Right kidney (tissue), 1 donor: ENCODE data around the gene ALDH1L1.
"Not testable (repeated sequence)": the region's sequence is repeated elsewhere in the genome, so short reads cannot be mapped to it uniquely, and the experiment has no call there.

ENCODE experiments used
- DNase-seq: peaks from one replicate; pipeline ENCODE4 v3.0.0-alpha.2; 2016

ALDH1L1 gene

DNA sequence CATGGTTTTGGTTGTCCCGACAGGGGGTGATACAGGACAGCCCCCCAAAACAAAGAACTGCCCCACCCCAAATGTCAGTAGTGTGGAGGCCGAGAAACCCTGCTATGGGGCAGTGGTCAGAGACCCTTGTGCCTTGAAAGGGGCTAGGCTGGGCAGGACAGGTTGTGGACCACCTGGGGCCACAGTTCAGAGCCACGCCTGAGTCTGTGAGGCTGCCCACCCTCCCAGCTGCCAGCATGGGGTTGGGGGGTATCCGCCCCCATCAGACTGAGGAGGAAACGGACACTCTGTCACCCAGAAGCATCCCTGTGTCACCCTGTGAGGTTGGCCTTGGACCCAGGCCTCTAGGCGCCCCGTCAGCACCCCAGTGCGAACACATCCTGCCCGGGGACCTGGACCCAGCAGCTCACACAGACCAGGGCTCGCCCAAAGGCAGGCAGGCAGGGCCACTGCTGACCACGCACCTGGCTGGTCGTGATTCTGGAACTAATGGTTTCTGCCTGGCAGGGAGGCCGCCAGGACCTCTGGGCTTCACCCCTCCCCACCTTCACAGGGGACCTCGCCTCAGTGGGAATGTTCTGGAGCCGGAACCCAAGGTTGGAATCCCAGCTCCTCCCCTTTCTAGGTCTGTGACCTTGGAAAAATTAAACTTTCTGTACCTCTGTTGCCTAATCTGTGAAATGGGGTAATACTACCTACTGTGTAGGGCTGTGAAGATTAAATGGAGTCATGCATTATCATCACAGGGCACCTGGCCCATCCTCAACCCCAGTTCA is 97.8 kb downstream of the ALDH1L1 start:
- no peak for DNase-seq

DNA sequence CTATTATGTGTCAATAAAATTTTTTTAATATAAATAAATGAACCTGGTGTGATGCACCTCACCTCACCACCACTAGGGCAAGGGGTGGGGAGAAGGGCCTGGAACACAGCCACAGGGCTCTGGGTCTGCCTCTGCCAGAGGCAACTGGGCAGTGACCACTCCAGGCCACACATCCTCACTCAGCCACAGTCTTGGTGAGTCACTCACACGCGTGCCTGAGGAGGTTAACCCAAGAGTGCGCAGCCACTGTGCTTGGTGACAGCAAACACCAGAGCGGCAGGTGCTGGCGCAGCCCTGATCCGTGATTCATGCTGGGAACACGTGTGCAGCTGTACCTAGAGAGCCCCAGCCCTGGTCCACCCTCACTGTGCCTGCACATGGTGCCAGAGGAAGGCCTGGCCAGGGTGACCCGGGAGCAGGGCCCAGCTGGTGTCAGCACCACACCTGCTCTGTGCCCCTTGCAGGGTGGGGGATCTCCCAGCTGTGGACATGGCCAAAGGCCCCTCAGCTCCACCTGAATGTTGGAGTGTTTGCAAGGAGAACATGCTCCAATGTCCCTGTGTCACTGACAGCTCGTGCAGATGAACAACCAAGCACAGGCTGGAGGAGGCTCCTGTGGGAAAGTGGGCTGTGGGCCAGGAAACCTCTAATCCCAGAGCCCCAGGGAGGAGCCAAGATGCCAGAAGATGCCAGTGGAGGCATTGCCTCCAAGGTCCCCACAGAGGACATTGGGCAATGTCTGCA is 98.6 kb downstream of the ALDH1L1 start:
- DNase-seq = no peak

DNA sequence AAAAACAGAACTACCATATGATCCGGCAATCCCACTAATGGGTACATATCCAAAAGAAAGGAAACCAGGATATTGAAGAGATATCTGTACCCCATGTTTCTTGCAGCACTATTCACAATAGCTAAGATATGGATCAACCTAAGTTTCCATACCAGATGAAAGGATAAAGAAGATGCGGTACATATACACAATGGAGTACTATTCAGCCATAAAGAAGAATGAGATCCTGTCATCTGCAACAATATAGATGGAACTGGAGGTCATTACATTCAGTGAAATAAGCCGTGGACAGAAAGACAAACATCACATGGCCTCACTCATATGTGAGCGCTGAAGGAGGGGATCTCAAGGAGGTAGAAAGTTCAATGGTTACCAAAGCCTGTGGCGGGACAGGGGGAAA is 99.4 kb downstream of the ALDH1L1 start:
- DNase-seq = no peak

DNA sequence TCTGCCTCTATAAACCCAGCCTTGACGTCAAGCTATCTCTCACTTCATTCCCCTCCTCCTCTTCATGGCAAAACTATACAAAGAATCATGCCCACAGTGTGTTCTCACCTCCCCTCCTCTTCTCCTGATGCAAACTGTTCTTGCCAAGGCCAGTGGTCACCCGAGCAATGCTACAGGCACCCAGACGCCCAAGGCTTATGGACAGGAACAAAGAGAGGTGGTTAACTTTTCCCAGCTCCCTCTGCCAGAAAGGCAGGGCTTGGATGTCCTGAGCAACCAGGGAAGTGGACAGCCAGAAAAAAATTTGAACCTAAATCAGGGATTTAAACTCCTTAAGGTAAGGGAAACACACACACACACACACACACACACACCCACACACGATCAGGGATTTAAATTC is 101.5 kb downstream of the ALDH1L1 start:
- no peak for DNase-seq

DNA sequence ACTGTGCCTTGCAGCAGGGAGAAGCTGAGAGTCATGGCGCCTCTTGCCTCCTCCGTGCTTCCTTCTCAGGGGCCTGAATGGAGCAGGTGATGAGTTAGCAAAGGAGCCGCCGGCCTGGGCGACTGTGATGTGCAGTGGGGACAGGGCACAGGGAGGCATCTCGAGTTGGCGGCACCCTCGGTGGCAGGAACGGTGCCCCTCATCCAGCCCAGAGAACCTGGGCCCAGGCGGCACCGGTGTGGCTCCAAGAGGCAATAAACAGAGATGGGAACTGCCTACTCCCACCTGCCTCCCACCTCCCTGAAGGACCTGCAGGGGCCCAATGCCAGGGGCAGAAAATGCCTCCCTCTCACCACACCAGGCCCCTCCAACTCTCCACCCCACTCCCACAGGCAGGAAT is 102.6 kb downstream of the ALDH1L1 start:
- DNase-seq = no peak

DNA sequence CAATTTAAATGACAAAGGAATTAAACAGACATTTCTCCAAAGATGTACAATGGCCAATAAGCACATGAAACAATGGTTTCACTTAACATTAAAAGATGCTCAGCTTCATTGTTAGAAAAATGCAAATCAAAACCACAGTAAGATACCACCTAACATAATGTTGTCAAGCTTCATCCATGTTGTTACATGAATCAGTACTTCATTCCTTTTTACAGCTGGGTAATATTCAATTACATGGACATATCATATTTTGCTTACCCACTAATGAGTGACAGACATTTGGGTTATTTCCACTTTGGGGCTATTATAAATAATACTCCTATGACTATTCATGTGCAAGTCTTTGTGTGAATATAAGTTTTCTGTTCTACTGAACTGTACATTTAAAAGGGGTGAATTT is 104.2 kb downstream of the ALDH1L1 start:
- DNase-seq = no peak

DNA sequence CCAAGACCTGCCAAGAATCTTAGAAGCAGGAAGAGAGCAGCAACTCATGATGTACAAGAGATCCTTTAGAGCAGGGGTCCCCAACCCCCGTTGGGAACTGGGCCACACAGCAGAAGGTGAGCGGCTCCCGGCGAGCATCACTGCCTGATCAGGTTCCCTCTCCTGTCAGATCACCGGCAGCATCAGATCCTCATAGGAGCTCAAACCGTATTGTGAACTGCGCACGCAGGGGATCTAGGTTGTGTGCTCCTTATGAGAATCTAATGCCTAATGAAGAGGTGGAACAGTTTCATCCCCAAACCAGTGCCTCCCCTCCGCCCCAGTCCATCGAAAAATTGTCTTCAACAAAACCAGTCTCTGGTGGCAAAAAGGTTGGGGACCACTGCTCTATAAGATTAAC is 110.2 kb downstream of the ALDH1L1 start:
- no peak for DNase-seq

DNA sequence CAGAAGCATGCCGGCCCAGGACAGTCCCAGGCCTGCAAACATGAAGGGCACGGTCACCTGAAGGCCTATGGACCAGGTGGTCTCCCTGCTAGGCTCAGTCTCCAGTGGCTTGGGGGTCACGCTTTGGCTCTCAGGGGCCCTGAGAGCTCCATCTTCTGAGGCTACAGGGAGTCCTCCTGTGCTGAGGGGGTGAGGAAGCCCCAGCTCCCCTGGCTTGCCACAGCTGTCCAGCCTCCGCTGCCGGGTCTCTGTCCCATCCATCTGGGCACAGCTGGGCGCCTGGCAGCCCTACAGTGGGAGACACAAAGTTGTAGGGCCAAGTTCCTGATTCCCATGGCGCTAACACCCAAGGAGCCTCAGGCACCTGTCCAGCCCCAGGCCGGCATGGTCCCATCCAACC is 112.4 kb downstream of the ALDH1L1 start:
- DNase-seq = no peak

DNA sequence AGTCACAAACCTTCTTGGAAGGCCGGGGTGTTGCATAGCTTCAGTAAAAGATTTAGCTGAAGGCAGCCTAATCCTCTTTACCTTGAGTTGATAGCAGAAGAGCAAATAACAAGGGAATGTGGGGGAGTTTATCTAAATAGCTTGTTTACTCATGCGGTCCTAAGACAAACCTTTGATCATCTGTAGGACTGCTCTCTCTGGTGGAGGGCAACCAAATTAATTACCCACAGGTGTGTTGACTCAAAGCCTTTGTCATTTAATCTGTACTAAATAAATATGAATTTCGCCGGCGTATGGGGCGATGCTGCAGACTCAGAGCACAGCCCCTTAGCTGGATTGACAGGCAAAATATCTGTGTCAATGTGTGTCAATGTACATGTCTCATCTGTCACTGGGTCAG is 113.7 kb downstream of the ALDH1L1 start:
- not testable (repeated sequence) for DNase-seq

DNA sequence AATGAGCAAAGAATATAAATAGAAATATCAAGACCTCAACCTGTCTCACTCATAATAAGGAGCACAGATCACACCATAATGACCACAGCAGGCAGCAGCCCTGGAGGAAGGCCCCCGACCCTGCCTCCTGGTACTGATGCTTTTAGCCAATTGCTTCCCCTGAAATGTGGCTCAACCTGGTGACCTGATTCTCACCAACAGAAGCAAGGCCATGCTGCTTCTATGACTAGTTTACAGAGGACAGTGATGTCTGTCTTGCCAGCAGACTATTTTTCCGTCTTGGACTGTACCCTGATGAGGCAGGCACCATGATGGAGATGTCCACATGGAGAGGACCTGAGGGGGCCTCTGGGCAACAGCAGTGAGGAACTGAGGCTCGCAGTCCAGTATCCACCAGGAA is 114.5 kb downstream of the ALDH1L1 start:
- DNase-seq = no peak

DNA sequence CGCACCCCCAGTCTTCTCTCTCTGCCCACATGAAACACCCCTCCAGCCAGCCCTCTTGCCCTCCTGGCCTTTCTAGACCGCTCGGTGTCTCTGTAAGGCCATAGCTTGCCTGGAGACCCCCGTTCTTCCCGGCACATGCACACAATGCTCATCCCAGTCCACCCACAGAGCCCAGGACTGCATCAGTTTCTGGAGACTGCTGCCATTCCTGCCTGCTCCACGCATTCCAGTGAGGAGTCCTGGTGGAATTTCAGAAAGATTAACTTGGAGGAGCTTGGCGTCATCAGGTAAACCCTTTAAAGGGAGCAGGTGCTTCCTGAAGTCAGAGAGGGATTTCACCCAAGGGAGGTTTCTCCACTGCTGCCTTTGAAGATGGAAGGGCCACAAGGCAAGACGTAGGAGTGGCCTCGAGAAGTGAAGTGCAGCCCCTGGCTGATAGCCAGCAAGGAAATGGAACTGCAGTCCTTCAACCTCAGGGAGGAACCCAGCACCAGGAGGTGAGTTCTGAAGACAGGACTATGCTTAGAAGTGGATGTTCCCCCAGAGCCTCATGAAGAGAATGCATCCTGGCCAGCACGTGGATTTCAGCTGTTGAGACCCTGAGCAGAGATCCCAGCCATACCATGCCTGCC is 115.6 kb downstream of the ALDH1L1 start:
- DNase-seq = no peak

DNA sequence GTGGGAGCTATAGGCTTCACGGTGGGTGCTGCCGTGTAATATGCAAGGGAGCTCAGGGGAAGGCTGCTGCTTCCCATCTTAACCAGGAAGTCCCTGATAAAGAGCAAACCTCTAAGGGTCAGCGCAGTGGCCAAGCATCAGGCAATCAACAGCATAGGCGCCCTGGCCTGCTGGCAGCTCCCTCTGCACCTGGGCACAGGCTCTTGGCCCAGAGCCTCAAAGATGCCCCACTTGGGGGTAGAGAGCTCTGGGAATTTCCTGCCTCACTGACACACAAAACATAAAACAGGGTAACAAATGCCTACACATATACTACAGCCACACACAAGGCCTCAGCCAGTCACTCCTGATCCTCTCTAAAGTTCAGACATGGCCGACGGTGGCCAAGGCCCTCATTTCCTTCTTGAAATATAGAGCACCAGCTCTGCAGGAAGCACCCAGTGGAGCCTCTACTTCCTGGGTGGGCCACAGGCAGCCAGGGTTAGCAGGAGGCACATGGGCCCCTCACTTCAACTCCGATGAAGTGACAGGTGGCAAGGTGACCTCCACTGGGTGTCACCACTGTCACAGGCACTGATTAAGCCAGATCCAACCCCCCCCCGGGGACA is 116.9 kb downstream of the ALDH1L1 start:
- no peak for DNase-seq

DNA sequence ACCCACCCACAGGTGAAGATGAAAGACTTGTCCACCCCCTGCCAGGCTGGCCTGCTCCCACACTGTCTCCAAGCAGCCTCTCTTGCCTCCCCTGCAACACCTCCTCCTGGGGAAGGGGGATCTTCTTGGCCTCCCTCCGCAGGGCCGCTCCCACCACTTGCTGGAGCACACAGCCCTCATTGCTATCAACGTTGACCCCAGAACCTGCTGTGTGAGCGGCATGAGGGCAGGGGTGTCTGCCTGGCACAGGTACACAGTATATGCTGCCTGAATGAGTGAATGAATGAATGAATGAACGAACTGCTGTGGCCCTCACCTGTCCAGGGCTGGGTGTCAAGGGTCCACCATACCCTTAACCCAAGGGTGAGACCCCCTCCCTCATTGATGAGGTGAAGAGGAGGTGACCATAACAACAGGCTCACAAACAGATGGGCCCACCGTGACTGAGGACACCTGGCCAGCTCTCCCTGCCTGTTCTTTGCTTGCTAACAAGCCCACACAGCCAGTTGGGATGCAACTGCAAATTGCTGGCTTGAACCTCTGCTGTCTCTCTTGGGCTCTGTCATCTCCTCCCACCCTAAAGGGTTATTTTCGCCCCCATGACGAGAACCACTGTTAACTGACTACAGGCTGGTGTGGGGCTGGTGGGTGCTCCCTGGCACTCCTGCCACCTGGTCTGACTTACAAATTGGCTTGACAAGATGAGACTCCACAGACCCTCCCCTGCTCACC is 118.9 kb downstream of the ALDH1L1 start:
- no peak for DNase-seq

DNA sequence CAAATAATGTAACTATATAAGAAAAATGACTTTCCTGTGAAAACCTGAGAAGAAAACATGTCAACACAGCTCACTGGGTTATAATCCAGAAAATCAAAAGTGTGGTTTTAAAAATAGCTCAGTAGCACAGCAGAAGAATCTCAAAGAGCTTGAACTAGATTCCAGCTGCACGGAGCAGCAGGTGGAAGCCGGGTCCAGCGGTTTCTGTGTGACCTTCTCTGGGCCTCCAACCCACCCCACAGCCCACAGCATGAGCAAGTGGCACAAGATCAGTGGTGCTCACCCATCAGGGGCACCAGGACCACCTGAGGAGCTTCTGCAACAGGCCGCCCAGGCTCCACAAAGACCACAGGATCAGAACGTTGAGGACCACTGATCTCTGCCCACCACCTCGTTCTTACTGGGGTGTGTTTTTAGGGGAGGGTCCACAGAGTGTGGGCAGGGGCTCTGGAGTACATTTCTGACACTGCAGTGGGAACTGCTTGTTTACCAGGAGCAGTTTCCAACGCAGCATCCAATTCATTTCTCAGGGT is 119.7 kb downstream of the ALDH1L1 start:
- DNase-seq = no peak

DNA sequence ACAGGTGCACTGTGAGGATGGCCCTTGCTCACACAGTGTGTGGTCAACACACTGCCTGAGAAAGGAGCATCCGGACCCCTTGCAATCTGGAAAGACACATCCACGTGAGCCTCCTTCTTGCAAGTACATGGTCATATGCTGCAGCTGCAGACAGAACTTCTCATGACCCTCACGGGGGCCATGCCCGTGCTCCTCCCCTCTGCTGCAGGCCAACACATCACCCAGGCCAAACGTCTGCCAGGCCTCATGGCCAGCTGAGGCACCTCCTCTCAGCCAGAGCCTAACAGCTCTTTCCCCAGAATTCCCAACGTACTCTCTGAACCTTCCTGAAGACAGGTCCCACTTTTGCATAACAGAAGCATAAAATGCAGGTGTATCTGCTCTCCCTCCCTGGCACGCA is 121.7 kb downstream of the ALDH1L1 start:
- no peak for DNase-seq

DNA sequence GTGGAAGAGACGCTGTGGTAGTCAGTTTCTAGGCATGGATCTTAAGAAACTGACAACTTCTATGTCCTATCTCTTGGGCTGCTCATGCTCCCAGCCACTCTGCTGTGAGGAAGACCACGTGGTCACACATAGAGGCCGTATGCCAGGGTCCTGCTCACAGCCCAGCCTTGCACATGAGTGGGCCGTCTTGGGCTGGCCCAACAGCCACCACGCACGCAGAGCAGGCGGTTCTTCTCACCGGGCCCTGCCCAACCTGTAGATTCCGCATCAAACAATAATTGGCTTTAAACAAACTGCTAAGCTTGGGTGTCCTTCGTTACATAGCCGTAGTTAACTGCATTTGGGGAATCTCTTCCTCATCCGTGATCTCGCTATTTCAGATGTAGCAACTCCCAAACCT is 122.5 kb downstream of the ALDH1L1 start:
- DNase-seq = no peak

DNA sequence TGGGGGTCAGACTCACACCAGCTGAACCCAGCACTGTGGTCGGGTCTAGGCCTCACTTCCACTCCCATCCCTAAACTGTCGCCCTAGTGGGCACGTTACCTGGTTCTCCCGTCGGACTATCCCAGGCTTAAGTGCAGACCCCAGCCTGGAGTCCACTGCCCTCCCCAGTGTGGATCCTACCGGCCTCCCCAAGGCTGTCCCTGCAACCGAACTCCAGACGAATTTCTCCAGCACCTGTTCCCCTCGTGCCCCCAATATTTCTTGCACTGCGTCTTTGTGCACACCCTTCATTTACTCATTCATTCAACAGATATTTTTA is 122.9 kb downstream of the ALDH1L1 start:
- DNase-seq = no peak

DNA sequence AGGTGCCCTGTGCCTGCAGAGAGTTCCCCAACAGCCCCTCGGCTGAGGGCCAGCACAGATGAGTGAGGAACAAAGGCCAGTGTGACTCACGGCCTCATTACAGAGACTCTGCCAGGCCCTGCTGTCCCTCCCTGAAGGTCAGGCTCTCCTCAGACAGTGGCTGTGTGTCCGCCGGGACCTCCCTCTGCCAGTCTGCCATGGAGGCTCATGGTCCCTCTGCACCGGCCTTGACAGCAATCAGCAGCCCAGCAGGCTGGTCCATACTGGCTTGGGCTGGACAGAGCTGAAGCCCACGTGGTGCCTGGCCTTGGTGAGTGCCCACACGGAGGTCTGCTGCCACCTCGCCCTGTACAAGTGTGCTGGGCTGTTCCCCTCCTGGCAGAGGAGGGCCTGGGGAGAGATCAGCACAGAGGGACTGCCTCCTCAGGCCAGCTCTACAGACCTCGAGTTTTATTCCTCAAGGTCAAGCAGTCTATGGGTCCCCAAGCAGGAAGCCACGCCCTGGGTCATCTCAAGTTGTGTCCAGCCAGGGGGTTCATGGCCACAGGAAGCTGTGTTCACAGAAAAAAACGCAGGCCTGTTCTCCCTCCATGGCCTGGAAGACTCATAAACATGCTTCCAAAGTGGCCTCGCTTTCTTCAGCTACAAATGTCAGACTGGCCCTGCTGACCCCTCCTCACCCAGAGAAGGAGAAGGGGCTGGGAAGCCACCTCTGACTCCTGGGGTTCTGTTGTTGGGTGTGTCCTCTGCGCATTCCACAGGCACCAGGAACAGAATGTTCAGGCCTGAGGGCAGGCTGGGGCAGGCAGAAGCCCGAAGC is 123.5 kb downstream of the ALDH1L1 start:
- no peak for DNase-seq

DNA sequence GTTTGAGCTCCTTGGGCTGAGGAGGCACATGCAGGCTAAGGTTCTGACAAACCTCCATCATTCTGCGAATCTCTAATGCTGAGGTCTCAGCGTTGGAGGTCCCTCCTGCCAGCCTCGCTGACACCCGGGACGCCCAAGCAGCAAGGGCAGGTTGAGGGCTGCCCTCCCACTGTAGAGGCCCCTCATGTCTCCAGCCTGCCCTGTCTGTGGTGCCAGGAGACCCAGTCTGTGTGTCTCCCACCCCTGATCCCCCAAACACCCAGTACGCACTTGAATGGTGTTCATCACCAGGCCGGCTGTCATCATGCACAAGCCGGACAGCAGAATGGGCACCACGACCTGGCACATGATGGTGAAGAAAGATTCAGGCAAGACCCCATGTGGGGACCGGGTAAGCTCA is 124.3 kb downstream of the ALDH1L1 start:
- DNase-seq = no peak

DNA sequence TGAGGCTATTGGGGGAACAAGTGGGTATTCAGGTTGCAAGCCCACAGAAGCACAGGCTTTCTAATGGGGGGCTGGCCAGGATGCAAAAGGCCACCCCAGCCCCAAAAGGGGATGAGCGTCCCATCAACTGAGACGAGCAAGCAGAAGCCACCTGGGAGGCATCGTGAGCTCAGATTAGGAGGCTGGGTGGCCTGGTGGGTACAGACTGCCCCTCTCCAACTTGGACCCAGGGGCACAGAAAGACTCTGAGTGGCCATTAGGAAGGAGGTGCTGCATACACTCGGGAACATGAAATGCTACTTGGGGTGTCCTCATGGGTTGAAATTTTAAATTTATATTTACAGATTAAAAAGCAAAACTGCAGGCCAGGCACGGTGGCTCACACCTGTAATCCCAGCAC is 125.5 kb downstream of the ALDH1L1 start:
- no peak for DNase-seq

DNA sequence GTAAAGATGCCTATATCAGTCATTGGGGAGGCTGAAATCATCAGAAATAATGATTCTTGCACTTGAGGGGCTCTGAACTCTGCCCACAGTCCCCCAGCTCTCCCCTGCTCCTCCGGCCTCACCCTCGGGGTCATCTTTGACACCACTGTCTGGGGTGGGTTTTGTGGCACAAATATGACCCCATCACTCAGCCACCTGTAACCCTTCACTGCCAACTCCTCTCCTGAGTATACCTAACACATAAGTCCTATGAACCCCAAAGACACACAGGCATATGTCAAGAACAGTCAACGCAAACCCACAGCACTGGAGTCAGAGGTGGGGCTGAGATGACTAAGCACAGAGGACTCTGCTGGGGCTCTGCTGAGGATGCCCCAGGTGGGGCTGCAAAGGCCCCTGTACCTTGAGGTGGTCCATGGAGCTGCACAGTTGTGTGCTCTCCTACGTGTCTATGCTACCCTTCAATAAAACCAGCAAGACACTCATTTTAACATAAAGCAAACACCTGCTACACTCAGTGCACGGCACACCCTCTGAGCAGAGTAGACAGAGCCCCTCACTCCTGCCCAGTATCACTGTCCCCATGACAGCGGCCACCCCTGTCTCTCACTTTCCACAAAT is 126.3 kb downstream of the ALDH1L1 start:
- no peak for DNase-seq
